ENCODE data around the gene UMODL1. TPM values are rescaled to one million over a fixed set of nuclear protein-coding genes. Genes with fewer than 3 reads are reported as not detected.

UMODL1 gene
- polyA plus RNA-seq, 3 donors: not detected

- H3K36me3 ChIP-seq (replicated peaks in 1 of 2; ENCODE audit: control insufficient read depth in 1 of 2, insufficient read depth in 2 of 2, low read length in 2 of 2): no peaks in the 10 kb centered on the region
- no peak overlapping the region for H2AFZ ChIP-seq (ENCODE audit: insufficient read depth, low read depth, low read length, poor library complexity, severe bottlenecking)
- TF ChIP-seq CTCF (IDR thresholded peaks at IDR 0.05): no peak
- H3K27ac ChIP-seq (ENCODE audit: low read depth in 1 of 2, low read length in 2 of 2): no peak overlapping the region
- H3K27me3 ChIP-seq (ENCODE audit: control insufficient read depth in 2 of 2, insufficient read depth in 2 of 2, low read length in 2 of 2): no peaks in the 10 kb centered on the region
- intact Hi-C loops (cut with micrococcal nuclease): no loop called here
- Mint-ChIP-seq H3K4me3 (no peak overlapping the region), H3K27ac (no peak overlapping the region), H3K36me3 (no peaks in the 10 kb centered on the region), H3K4me1 (peaks cover 9% of the 10 kb centered on the region), H3K9me3 (peaks cover 0 to 2% (median 0%) of the 10 kb centered on the region in 7 donors), H3K27me3 (ENCODE audit: low read depth in 3 of 3) (peaks cover 1 to 3% (median 2%) of the 10 kb centered on the region in 3 donors)
- no peak for DNase-seq
- 38% methylated on average over 7 of the region's 9 CpGs for WGBS (ENCODE audit: insufficient coverage)
- H3K9me3 ChIP-seq (replicated peaks in 1 of 2; ENCODE audit: control insufficient read depth in 1 of 2, insufficient read depth in 1 of 2, low read length in 2 of 2): no peaks in the 10 kb centered on the region
- no peak overlapping the region for H3K4me2 ChIP-seq (replicated peaks; ENCODE audit: extremely low read depth, low read length, poor library complexity, severe bottlenecking)
- no peaks in the 10 kb centered on the region for H3K79me2 ChIP-seq (ENCODE audit: insufficient read depth, low read length)
- H3K9ac ChIP-seq (ENCODE audit: insufficient read depth, low read length, poor library complexity, severe bottlenecking): no peak overlapping the region
- H3K4me3 ChIP-seq (replicated peaks in 1 of 3; ENCODE audit: low read depth in 2 of 3, low read length in 3 of 3): no peak overlapping the region
- H3K4me1 ChIP-seq (ENCODE audit: control insufficient read depth in 1 of 2, insufficient read depth in 2 of 2, low read length in 2 of 2): peaks cover 0 to 4% of the 10 kb centered on the region in 2 donors
- no peaks in the 10 kb centered on the region for H4K20me1 ChIP-seq (ENCODE audit: insufficient read depth, low read length)
Observed at GRCh38 chr21:42028766-42029425, 42.2 kb upstream of the UMODL1 start.

GRCh38 chr21:42030311-42030710 lies 40.8 kb upstream of the UMODL1 start:
- peaks cover 0 to 4% (median 3%) of the 10 kb centered on the region in 3 donors for H3K27me3 Mint-ChIP-seq (ENCODE audit: low read depth in 3 of 3)
- Histone ChIP-seq H3K27ac (ENCODE audit: low read depth in 1 of 2, low read length in 2 of 2) (no peak overlapping the region), H3K4me3 (replicated peaks in 1 of 3; ENCODE audit: low read depth in 2 of 3, low read length in 3 of 3) (no peak overlapping the region), H3K4me2 (replicated peaks; ENCODE audit: extremely low read depth, low read length, poor library complexity, severe bottlenecking) (no peak overlapping the region), H3K4me1 (ENCODE audit: control insufficient read depth in 1 of 2, insufficient read depth in 2 of 2, low read length in 2 of 2) (peaks cover 0 to 4% of the 10 kb centered on the region in 2 donors), H3K9ac (ENCODE audit: insufficient read depth, low read length, poor library complexity, severe bottlenecking) (no peak overlapping the region), H4K20me1 (ENCODE audit: insufficient read depth, low read length) (no peaks in the 10 kb centered on the region), H3K79me2 (ENCODE audit: insufficient read depth, low read length) (no peaks in the 10 kb centered on the region), H3K9me3 (replicated peaks in 1 of 2; ENCODE audit: control insufficient read depth in 1 of 2, insufficient read depth in 1 of 2, low read length in 2 of 2) (no peaks in the 10 kb centered on the region), H2AFZ (ENCODE audit: insufficient read depth, low read depth, low read length, poor library complexity, severe bottlenecking) (no peak overlapping the region), H3K36me3 (replicated peaks in 1 of 2; ENCODE audit: control insufficient read depth in 1 of 2, insufficient read depth in 2 of 2, low read length in 2 of 2) (no peaks in the 10 kb centered on the region), H3K27me3 (ENCODE audit: control insufficient read depth in 2 of 2, insufficient read depth in 2 of 2, low read length in 2 of 2) (no peaks in the 10 kb centered on the region)
- no peak overlapping the region for H3K27ac Mint-ChIP-seq
- H3K4me1 Mint-ChIP-seq: peaks cover 9% of the 10 kb centered on the region
- no peaks in the 10 kb centered on the region for H3K36me3 Mint-ChIP-seq
- TF ChIP-seq CTCF (IDR thresholded peaks at IDR 0.05): no peak
- intact Hi-C loops (cut with micrococcal nuclease): no loop called here
- H3K9me3 Mint-ChIP-seq: peaks cover 0 to 2% (median 0%) of the 10 kb centered on the region in 7 donors
- no peak overlapping the region for H3K4me3 Mint-ChIP-seq
- WGBS (ENCODE audit: insufficient coverage): 93% methylated on average over 2 of the region's 4 CpGs
- DNase-seq: no peak
